NCI-H146 (cell line): ENCODE data around the gene KIF4B.
"Not testable (repeated sequence)": the region's sequence is repeated elsewhere in the genome, so short reads cannot be mapped to it uniquely, and the experiment has no call there.

Experiments used
- DNase-seq: peaks from one replicate; lab custom pipeline; 2025; lab: John Stamatoyannopoulos, UW

Gene KIF4B

GRCh38 chr5:155013526-155013925 is at the start of gene KIF4B:
KIF4B (plus strand) TSS chr5:155013755; CDS start chr5:155013860, 105 bp downstream.
- DNase-seq: no peak

- DNase-seq: no peak
Measured at GRCh38 chr5:154966081-154966841, 47.3 kb upstream of the KIF4B start.

- no peak for DNase-seq
Measured at GRCh38 chr5:154966874-154967273, 46.7 kb upstream of the KIF4B start.

- no peak for DNase-seq
Measured at GRCh38 chr5:154967421-154968024, 46.0 kb upstream of the KIF4B start.

GRCh38 chr5:154968953-154969352 is 44.6 kb upstream of the KIF4B start:
- no peak for DNase-seq

GRCh38 chr5:154970759-154971158 is 42.8 kb upstream of the KIF4B start:
- no peak for DNase-seq

GRCh38 chr5:154971501-154971900 is 42.1 kb upstream of the KIF4B start:
- no peak for DNase-seq

- DNase-seq: peak; percentile 18
Measured at GRCh38 chr5:154972476-154973080, 41.0 kb upstream of the KIF4B start.

- DNase-seq: not testable (repeated sequence)
Measured at GRCh38 chr5:154976082-154976481, 37.5 kb upstream of the KIF4B start.

- no peak for DNase-seq
Measured at GRCh38 chr5:154977409-154977808, 36.1 kb upstream of the KIF4B start.

- DNase-seq: not testable (repeated sequence)
Measured at GRCh38 chr5:154978294-154978693, 35.3 kb upstream of the KIF4B start.

GRCh38 chr5:154984946-154985516 is 28.5 kb upstream of the KIF4B start:
- DNase-seq: peak; percentile 85

GRCh38 chr5:154986151-154986550 is 27.4 kb upstream of the KIF4B start:
- DNase-seq: no peak

GRCh38 chr5:154989626-154990025 is 23.9 kb upstream of the KIF4B start:
- DNase-seq: no peak

GRCh38 chr5:154993461-154993860 is 20.1 kb upstream of the KIF4B start:
- no peak for DNase-seq

GRCh38 chr5:154995679-154996078 is 17.9 kb upstream of the KIF4B start:
- DNase-seq: no peak

GRCh38 chr5:154997746-154998145 is 15.8 kb upstream of the KIF4B start:
- no peak for DNase-seq

GRCh38 chr5:154999865-155000264 is 13.7 kb upstream of the KIF4B start:
- no peak for DNase-seq

GRCh38 chr5:155001523-155001922 is 12.0 kb upstream of the KIF4B start:
- no peak for DNase-seq

GRCh38 chr5:155002722-155003121 is 10.8 kb upstream of the KIF4B start:
- not testable (repeated sequence) for DNase-seq

GRCh38 chr5:155004138-155004744 is 9.3 kb upstream of the KIF4B start:
- no peak for DNase-seq

GRCh38 chr5:155006265-155006664 is 7.3 kb upstream of the KIF4B start:
- not testable (repeated sequence) for DNase-seq
